ENCODE data around the gene B4GALT5.
A peak's percentile ranks its signal among the peaks of the same experiment; 100 is the strongest.

B4GALT5 gene

GRCh38 chr20:49587111-49587570, 126.5 kb downstream of the B4GALT5 start:
- no peak overlapping the region for H3K4ac ChIP-seq (ENCODE audit: low read depth, low read length)
- DNase-seq, result no peak
- H2AFZ ChIP-seq (ENCODE audit: insufficient read depth, low read length, poor library complexity), result no peak overlapping the region
- H4K12ac ChIP-seq (ENCODE audit: low read depth, low read length), result no peak overlapping the region
- no peak overlapping the region for H3K4me2 ChIP-seq (ENCODE audit: low read length)
- no peak overlapping the region for H3K23ac ChIP-seq (ENCODE audit: low read length)
- no peak overlapping the region for H4K91ac ChIP-seq (ENCODE audit: low read depth, low read length)
- WGBS (ENCODE audit: extremely low coverage, insufficient coverage, insufficient read length), result no CpG with 5 or more reads among the region's 10 CpGs
- no peaks in the 10 kb centered on the region for H3K79me2 ChIP-seq (ENCODE audit: control insufficient read depth, insufficient read depth, low read length, poor library complexity)
- H3K27ac ChIP-seq (ENCODE audit: low read depth, low read length), result no peak overlapping the region
- H3K27me3 ChIP-seq (ENCODE audit: insufficient read depth, low read length), result no peaks in the 10 kb centered on the region
- no peaks in the 10 kb centered on the region for H3K79me1 ChIP-seq (ENCODE audit: low read length)
- no peak overlapping the region for H2BK120ac ChIP-seq (ENCODE audit: insufficient read depth, low read length, poor library complexity)
- no peak overlapping the region for H3K18ac ChIP-seq (ENCODE audit: low read length)
- no peak overlapping the region for H3K14ac ChIP-seq (ENCODE audit: low read length)
- no peak overlapping the region for H2BK5ac ChIP-seq (ENCODE audit: low read depth, low read length, poor library complexity)
- H3K4me1 ChIP-seq (ENCODE audit: control insufficient read depth in 1 of 2, insufficient read depth in 2 of 2, low read length in 2 of 2), result no peaks in the 10 kb centered on the region
- H3K36me3 ChIP-seq (ENCODE audit: control insufficient read depth in 1 of 2, insufficient read depth in 2 of 2, low read length in 2 of 2), result no peaks in the 10 kb centered on the region
- no peak overlapping the region for H2AK5ac ChIP-seq (ENCODE audit: low read length)
- no peak overlapping the region for H3K4me3 ChIP-seq (ENCODE audit: low read depth, low read length)
- no peak overlapping the region for H3K9ac ChIP-seq (ENCODE audit: low read length)
- no peak overlapping the region for H2BK12ac ChIP-seq (ENCODE audit: low read length)
- no peak overlapping the region for H4K8ac ChIP-seq (ENCODE audit: low read depth, low read length)
- H3K9me3 ChIP-seq (ENCODE audit: insufficient read depth, low read depth, low read length), result peaks cover 5% of the 10 kb centered on the region

GRCh38 chr20:49585585-49586245, 128.0 kb downstream of the B4GALT5 start:
- Histone ChIP-seq H3K4me1 (ENCODE audit: control insufficient read depth in 1 of 2, insufficient read depth in 2 of 2, low read length in 2 of 2) (no peaks in the 10 kb centered on the region), H3K9ac (ENCODE audit: low read length) (no peak overlapping the region), H3K27me3 (ENCODE audit: insufficient read depth, low read length) (no peaks in the 10 kb centered on the region), H3K18ac (ENCODE audit: low read length) (no peak overlapping the region), H3K36me3 (ENCODE audit: control insufficient read depth in 1 of 2, insufficient read depth in 2 of 2, low read length in 2 of 2) (no peaks in the 10 kb centered on the region), H3K4ac (ENCODE audit: low read depth, low read length) (no peak overlapping the region), H3K4me2 (ENCODE audit: low read length) (no peak overlapping the region), H3K4me3 (ENCODE audit: low read depth, low read length) (no peak overlapping the region), H2AK5ac (ENCODE audit: low read length) (no peak overlapping the region), H4K12ac (ENCODE audit: low read depth, low read length) (no peak overlapping the region), H2AFZ (ENCODE audit: insufficient read depth, low read length, poor library complexity) (no peak overlapping the region), H3K79me2 (ENCODE audit: control insufficient read depth, insufficient read depth, low read length, poor library complexity) (no peaks in the 10 kb centered on the region), H4K91ac (ENCODE audit: low read depth, low read length) (no peak overlapping the region), H3K14ac (ENCODE audit: low read length) (no peak overlapping the region), H3K9me3 (ENCODE audit: insufficient read depth, low read depth, low read length) (peaks cover 5% of the 10 kb centered on the region), H3K27ac (ENCODE audit: low read depth, low read length) (no peak overlapping the region), H2BK12ac (ENCODE audit: low read length) (no peak overlapping the region), H2BK120ac (ENCODE audit: insufficient read depth, low read length, poor library complexity) (no peak overlapping the region), H3K23ac (ENCODE audit: low read length) (no peak overlapping the region), H3K79me1 (ENCODE audit: low read length) (no peaks in the 10 kb centered on the region), H4K8ac (ENCODE audit: low read depth, low read length) (no peak overlapping the region), H2BK5ac (ENCODE audit: low read depth, low read length, poor library complexity) (no peak overlapping the region)
- DNase-seq, result no peak
- no CpG with 5 or more reads among the region's 9 CpGs for WGBS (ENCODE audit: extremely low coverage, insufficient coverage, insufficient read length)

DNA sequence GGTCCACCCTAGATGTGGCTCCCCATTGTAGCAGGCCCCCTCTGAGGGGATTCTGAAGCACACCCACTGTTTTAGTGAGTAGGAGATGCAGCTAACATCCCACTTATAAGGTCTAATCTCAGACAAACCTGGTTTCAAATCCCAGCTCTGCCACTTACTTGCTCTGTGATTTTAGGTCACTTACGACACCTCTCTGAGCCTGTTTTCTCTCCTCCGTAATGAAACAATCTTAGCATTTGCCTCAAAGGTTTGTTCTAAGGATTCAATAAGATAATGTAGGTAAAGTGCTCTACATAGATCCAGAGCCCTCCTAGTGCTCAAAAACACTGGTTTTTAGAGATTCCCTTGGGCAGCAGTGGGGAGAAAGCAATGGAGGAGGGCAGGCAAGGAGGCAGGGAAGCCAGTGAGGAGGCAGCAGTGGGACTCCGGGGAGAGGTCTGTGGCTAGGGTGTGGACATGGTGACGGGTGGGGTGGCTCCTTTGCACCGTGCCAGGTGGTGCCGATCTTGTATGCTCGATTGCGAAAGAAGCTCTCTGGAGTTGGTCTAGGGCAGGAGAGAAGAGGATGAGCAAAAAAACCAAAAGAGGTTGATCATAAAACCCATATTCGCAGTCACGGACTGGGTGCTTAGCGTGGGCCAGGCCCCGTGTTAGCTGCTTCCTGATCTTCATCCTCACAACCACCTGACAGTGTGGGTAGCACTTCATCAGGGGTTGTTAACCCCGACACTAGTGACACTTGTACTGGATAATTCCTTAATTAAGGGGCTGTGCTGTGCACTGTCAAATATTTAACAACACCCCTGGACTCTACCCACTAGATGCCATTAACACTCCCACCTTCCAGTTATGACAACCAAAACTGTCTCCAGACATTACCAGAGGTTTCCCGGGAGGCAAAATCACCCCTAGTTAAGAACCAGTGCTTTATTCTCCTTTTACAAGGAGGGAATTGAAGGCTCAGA, 129.0 kb downstream of the B4GALT5 start:
- Histone ChIP-seq H2AFZ (ENCODE audit: insufficient read depth, low read length, poor library complexity) (no peak overlapping the region), H2BK120ac (ENCODE audit: insufficient read depth, low read length, poor library complexity) (no peak overlapping the region), H3K4ac (ENCODE audit: low read depth, low read length) (no peak overlapping the region), H3K18ac (ENCODE audit: low read length) (no peak overlapping the region), H3K4me1 (ENCODE audit: control insufficient read depth in 1 of 2, insufficient read depth in 2 of 2, low read length in 2 of 2) (no peaks in the 10 kb centered on the region), H2BK12ac (ENCODE audit: low read length) (no peak overlapping the region), H3K14ac (ENCODE audit: low read length) (no peak overlapping the region), H3K79me1 (ENCODE audit: low read length) (no peaks in the 10 kb centered on the region), H3K27me3 (ENCODE audit: insufficient read depth, low read length) (no peaks in the 10 kb centered on the region), H3K4me3 (ENCODE audit: low read depth, low read length) (no peak overlapping the region), H3K27ac (ENCODE audit: low read depth, low read length) (no peak overlapping the region), H3K4me2 (ENCODE audit: low read length) (no peak overlapping the region), H4K8ac (ENCODE audit: low read depth, low read length) (no peak overlapping the region), H3K23ac (ENCODE audit: low read length) (no peak overlapping the region), H2AK5ac (ENCODE audit: low read length) (no peak overlapping the region), H3K9me3 (ENCODE audit: insufficient read depth, low read depth, low read length) (peaks cover 5% of the 10 kb centered on the region), H3K79me2 (ENCODE audit: control insufficient read depth, insufficient read depth, low read length, poor library complexity) (no peaks in the 10 kb centered on the region), H4K91ac (ENCODE audit: low read depth, low read length) (no peak overlapping the region), H3K9ac (ENCODE audit: low read length) (no peak overlapping the region), H2BK5ac (ENCODE audit: low read depth, low read length, poor library complexity) (no peak overlapping the region), H4K12ac (ENCODE audit: low read depth, low read length) (no peak overlapping the region), H3K36me3 (ENCODE audit: control insufficient read depth in 1 of 2, insufficient read depth in 2 of 2, low read length in 2 of 2) (no peaks in the 10 kb centered on the region)
- WGBS (ENCODE audit: extremely low coverage, insufficient coverage, insufficient read length), result no CpG with 5 or more reads among the region's 14 CpGs
- DNase-seq, result no peak

- H2AK5ac ChIP-seq (ENCODE audit: low read length), result no peak overlapping the region
- no peak overlapping the region for H4K91ac ChIP-seq (ENCODE audit: low read depth, low read length)
- H3K27me3 ChIP-seq (ENCODE audit: insufficient read depth, low read length), result no peaks in the 10 kb centered on the region
- H2BK120ac ChIP-seq (ENCODE audit: insufficient read depth, low read length, poor library complexity), result no peak overlapping the region
- H3K79me1 ChIP-seq (ENCODE audit: low read length), result no peaks in the 10 kb centered on the region
- no peak overlapping the region for H4K12ac ChIP-seq (ENCODE audit: low read depth, low read length)
- H3K9ac ChIP-seq (ENCODE audit: low read length), result no peak overlapping the region
- WGBS (ENCODE audit: extremely low coverage, insufficient coverage, insufficient read length), result no CpG with 5 or more reads among the region's 12 CpGs
- H3K4me3 ChIP-seq (ENCODE audit: low read depth, low read length), result no peak overlapping the region
- no peaks in the 10 kb centered on the region for H3K36me3 ChIP-seq (ENCODE audit: control insufficient read depth in 1 of 2, insufficient read depth in 2 of 2, low read length in 2 of 2)
- H3K4ac ChIP-seq (ENCODE audit: low read depth, low read length), result no peak overlapping the region
- no peak overlapping the region for H3K14ac ChIP-seq (ENCODE audit: low read length)
- no peaks in the 10 kb centered on the region for H3K4me1 ChIP-seq (ENCODE audit: control insufficient read depth in 1 of 2, insufficient read depth in 2 of 2, low read length in 2 of 2)
- no peak overlapping the region for H2BK12ac ChIP-seq (ENCODE audit: low read length)
- H2BK5ac ChIP-seq (ENCODE audit: low read depth, low read length, poor library complexity), result no peak overlapping the region
- H2AFZ ChIP-seq (ENCODE audit: insufficient read depth, low read length, poor library complexity), result no peak overlapping the region
- no peak overlapping the region for H4K8ac ChIP-seq (ENCODE audit: low read depth, low read length)
- H3K9me3 ChIP-seq (ENCODE audit: insufficient read depth, low read depth, low read length), result peaks cover 5% of the 10 kb centered on the region
- H3K4me2 ChIP-seq (ENCODE audit: low read length), result no peak overlapping the region
- no peak overlapping the region for H3K18ac ChIP-seq (ENCODE audit: low read length)
- H3K27ac ChIP-seq (ENCODE audit: low read depth, low read length), result no peak overlapping the region
- H3K79me2 ChIP-seq (ENCODE audit: control insufficient read depth, insufficient read depth, low read length, poor library complexity), result no peaks in the 10 kb centered on the region
- no peak overlapping the region for H3K23ac ChIP-seq (ENCODE audit: low read length)
- peak; percentile 85 to 95 for DNase-seq
These were observed 129.8 kb downstream of the B4GALT5 start for GRCh38 chr20:49583669-49584417.
